ENCODE data around the gene PARVG.

- TF ChIP-seq, protein P1, sequence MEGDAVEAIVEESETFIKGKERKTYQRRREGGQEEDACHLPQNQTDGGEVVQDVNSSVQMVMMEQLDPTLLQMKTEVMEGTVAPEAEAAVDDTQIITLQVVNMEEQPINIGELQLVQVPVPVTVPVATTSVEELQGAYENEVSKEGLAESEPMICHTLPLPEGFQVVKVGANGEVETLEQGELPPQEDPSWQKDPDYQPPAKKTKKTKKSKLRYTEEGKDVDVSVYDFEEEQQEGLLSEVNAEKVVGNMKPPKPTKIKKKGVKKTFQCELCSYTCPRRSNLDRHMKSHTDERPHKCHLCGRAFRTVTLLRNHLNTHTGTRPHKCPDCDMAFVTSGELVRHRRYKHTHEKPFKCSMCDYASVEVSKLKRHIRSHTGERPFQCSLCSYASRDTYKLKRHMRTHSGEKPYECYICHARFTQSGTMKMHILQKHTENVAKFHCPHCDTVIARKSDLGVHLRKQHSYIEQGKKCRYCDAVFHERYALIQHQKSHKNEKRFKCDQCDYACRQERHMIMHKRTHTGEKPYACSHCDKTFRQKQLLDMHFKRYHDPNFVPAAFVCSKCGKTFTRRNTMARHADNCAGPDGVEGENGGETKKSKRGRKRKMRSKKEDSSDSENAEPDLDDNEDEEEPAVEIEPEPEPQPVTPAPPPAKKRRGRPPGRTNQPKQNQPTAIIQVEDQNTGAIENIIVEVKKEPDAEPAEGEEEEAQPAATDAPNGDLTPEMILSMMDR (IDR thresholded peaks at IDR 0.05): no peak
- no peak for TF ChIP-seq POLR2A (IDR thresholded peaks at IDR 0.05)
Observed at GRCh38 chr22:44161673-44162072, 19.1 kb upstream of the PARVG start.

Measured in breast epithelium (tissue), 3 donors.